ENCODE data around the gene ADGB. TPM values are rescaled to one million over a fixed set of nuclear protein-coding genes. Genes with fewer than 3 reads are reported as not detected.
"Not testable (repeated sequence)": the region's sequence is repeated elsewhere in the genome, so short reads cannot be mapped to it uniquely, and the experiment has no call there.

Gene ADGB
- polyA plus RNA-seq, 6 donors from 2014 or later: not detected

DNA sequence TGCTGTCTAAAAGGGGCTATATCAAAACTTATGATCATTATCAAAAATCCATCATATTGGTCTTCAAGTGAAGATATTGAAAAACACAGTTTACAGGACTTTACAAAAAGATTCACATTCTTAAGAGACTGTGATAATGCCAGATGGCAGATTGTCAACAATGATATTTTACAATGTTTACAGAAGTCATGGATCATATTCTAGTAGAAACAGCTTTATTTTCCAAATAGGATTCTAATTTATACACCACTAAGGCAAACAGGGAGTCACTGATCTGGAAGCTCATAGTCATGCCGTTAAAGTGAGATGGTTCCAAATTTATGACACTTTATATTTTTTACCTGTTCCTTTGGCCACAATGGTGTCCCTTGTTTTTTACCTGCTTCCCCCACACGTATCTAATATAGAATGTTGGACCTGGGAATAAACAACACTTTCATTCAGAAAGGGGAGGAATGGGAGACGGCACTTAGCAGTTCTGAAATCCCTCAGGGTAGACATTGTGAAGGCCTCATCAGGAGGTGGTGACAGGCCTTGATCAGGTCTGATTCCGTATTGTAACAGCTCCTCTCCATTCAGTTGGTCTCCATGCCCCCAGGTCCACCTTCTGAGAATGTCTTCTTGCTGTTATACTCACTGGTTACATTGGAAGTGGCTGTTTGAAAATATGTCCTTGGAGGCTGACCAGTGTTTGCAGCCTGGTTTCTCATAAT is 228.6 kb downstream of the ADGB start:
- no peaks in the 10 kb centered on the region for H3K9me3 Mint-ChIP-seq
- H3K36me3 Mint-ChIP-seq: no peaks in the 10 kb centered on the region
- no peak overlapping the region for H3K4me3 Mint-ChIP-seq
- H3K27me3 Mint-ChIP-seq: peaks cover 4 to 7% (median 7%) of the 10 kb centered on the region in 3 donors
- no peaks in the 10 kb centered on the region for H3K4me1 Mint-ChIP-seq
- H3K27ac Mint-ChIP-seq: no peak overlapping the region
- DNase-seq: no peak
- ATAC-seq (ENCODE audit: low read depth in 2 of 2): no peak

DNA sequence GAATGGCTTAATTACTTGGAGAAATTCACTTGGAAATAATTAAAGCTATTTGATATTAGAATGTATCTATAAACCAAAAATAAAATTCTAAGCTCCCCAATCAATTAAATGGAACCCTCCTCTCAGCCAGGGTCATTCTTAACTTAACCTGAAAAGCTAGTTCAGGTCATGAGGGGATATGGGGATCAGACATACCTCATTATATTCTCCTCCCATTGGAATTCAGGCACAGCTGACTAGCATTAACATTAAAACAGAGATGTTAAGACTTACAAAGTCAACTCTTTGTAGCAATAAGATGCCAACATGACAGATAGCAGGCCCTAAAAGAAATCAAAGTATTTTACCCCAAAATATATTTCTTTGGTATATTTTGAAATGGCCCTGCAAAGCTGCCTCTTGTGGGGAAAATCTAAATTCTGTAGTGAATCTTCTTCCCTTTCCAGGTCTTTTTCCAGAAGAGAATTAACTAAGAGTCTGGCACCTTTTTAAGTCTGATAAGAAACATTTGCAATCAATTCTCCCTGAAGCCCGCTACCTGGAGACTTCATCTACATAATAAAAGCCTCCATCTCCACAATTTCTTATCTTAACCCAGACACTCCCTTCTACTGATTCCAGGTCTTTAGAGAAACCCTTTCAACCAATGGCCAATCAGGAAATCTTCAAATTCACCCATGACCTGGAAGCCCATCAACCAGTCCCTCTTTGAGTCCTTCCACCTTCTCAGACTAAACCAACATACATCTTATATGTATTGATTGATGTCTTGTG is 231.2 kb downstream of the ADGB start:
- Mint-ChIP-seq H3K36me3 (no peaks in the 10 kb centered on the region), H3K9me3 (no peaks in the 10 kb centered on the region), H3K27ac (no peak overlapping the region), H3K4me1 (no peaks in the 10 kb centered on the region), H3K27me3 (peaks cover 7% of the 10 kb centered on the region in 3 donors), H3K4me3 (no peak overlapping the region)
- ATAC-seq (ENCODE audit: low read depth in 2 of 2) (no peak), DNase-seq (no peak)

DNA sequence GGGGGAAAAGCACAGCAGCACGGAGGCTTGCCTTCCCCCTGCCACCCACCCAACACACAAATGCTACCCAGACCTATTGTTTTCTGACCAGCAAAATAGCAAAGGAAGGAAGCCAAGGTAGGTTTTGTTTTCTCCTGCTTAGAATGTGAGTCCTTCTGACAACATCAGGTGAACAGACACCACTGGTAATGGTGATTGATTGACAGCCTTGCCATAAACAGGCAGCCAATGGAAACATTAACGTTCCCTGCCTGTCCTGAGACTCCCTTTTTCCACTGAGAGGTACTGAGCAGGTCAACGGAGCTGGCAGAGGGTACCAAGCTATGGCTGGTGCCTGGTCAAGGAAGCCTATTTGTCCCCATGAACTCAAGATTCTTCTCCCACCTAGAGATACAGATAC is 234.4 kb downstream of the ADGB start:
- DNase-seq (no peak), ATAC-seq (ENCODE audit: low read depth in 2 of 2) (no peak)
- Mint-ChIP-seq H3K4me1 (no peaks in the 10 kb centered on the region), H3K27ac (no peak overlapping the region), H3K9me3 (no peaks in the 10 kb centered on the region), H3K4me3 (no peak overlapping the region), H3K36me3 (no peaks in the 10 kb centered on the region), H3K27me3 (peaks cover 7% of the 10 kb centered on the region in 3 donors)

DNA sequence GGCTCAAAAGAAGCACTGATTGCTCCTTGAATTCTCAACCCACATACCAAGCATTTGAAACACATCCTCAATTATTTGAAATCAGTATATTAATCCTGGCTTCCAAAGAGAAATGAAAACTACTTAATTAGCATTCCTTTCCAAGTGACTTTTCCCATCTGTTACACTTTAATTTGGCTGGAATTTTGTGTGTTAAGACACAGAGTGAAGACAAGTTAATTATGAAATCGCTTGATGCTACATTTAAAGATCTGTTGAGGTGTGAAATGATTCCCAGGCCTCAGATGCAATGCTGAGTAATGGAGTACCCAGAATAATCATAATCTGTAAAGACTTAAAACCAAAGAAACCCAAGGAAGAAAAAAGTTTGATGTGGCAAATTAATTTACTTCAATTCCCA is 241.4 kb downstream of the ADGB start:
- Mint-ChIP-seq H3K4me3 (no peak overlapping the region), H3K36me3 (no peaks in the 10 kb centered on the region), H3K9me3 (peaks cover 0 to 8% (median 2%) of the 10 kb centered on the region in 7 donors), H3K27ac (no peak overlapping the region), H3K27me3 (no peaks in the 10 kb centered on the region), H3K4me1 (no peaks in the 10 kb centered on the region)
- DNase-seq: no peak
- no peak for ATAC-seq (ENCODE audit: low read depth in 2 of 2)

DNA sequence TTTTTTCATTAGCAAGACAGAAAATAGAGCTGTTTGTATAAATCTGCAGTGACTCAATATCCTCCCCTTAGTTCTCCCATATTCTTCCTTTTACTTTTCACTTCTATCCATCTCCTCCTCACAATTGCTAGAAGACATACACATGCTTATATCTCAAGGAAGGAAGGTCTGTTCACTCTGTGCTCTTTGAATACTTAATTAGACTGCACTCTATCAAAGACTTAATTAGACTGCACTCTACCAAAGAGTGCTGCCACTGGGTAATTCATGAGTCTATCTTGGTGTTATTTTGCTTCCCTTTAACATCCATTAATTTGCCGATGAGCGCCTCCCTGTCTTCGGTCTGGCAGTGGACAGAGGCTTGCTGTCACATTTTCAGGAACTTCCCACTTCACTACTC is 241.9 kb downstream of the ADGB start:
- DNase-seq: no peak
- H3K9me3 Mint-ChIP-seq: peaks cover 0 to 10% (median 2%) of the 10 kb centered on the region in 7 donors
- H3K36me3 Mint-ChIP-seq: no peaks in the 10 kb centered on the region
- ATAC-seq (ENCODE audit: low read depth in 2 of 2): no peak
- no peak overlapping the region for H3K27ac Mint-ChIP-seq
- no peaks in the 10 kb centered on the region for H3K27me3 Mint-ChIP-seq
- H3K4me1 Mint-ChIP-seq: no peaks in the 10 kb centered on the region
- no peak overlapping the region for H3K4me3 Mint-ChIP-seq

DNA sequence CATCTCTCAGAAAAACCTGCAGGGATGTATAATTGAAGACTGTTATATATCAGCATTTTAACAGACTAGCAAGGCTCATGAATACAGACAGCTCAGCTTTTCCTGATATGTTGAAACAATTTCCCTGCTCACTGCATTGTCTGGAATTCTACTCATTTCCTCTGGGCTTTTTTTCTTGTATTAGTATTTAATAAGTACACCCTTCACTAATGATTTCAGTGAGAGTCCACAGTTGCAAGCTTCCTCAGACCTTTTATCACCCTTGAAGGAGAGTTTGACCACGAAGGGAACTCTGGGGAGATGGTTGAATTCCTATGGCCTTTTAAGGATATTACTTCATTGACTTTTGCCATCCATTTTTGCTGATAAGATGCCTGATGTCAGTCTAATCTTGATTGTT is 248.7 kb downstream of the ADGB start:
- no peaks in the 10 kb centered on the region for H3K4me1 Mint-ChIP-seq
- no peak for ATAC-seq (ENCODE audit: low read depth in 2 of 2)
- DNase-seq: no peak

DNA sequence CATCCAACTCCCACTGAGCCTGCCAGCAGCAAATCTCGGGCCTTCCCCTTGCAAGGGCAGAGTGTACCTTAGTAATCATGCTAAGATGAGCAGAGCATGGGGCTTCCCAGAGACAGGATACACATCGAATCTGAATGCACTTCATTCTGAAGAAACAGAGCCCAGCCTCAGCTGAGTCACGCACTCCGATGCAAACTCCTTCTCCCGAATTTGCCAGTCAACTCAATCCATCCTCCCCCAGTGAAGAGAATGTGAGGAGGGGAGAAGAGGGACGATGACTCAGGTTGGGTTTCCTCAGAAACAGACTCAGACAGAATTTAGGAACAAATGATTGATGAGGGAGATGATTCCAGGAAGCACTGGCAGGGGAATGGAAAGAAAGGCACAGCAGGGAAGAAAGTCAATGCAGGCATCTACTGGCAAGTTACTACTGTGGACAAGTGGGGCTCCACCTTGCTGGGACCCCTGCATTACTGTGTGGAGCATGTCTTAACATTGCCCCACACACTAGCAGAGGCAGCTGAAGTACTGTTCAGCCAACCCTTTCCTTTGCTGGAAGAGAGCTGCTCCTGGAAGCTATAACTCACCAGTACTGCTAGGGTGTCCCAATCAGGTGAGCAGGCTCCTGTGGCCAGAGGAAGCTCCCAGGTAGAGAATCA is 251.6 kb downstream of the ADGB start:
- Mint-ChIP-seq H3K4me3 (peak overlapping the region in 2 of 8 donors; percentile 31 to 56), H3K4me1 (no peaks in the 10 kb centered on the region), H3K9me3 (peaks cover 0 to 14% (median 3%) of the 10 kb centered on the region in 7 donors), H3K27ac (peak overlapping the region in 1 of 6 donors; percentile 16), H3K27me3 (peaks cover 0 to 5% (median 0%) of the 10 kb centered on the region in 3 donors), H3K36me3 (no peaks in the 10 kb centered on the region)
- DNase-seq (no peak), ATAC-seq (ENCODE audit: low read depth in 2 of 2) (no peak)

More for the DNA sequence above, 248.7 kb downstream of the ADGB start:
- H3K36me3 Mint-ChIP-seq: no peaks in the 10 kb centered on the region
- no peak overlapping the region for H3K4me3 Mint-ChIP-seq
- peaks cover 0 to 22% (median 2%) of the 10 kb centered on the region in 7 donors for H3K9me3 Mint-ChIP-seq
- no peaks in the 10 kb centered on the region for H3K27me3 Mint-ChIP-seq
- H3K27ac Mint-ChIP-seq: no peak overlapping the region

DNA sequence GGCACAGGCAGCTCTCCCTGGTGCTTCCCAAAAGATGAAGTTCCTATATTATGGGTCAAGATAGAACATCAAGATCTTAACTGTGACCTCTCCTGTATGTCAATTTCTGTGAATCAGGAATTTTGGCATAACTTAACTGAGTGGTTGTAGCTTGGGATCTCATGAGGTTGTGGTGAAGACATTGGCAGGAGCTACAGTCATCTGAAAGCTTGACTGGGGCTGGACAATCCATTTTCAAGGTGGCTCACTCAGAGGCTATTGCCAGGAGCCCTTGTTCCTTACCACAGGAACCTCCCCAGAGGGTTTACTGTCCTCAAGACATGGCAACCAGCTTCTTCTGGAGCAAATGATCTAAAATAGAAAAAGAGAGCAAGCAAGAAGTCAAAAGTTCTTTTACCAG is 252.2 kb downstream of the ADGB start:
- Mint-ChIP-seq H3K27ac (no peak overlapping the region), H3K4me3 (peak overlapping the region in 1 of 8 donors; percentile 56), H3K27me3 (peaks cover 0 to 5% (median 0%) of the 10 kb centered on the region in 3 donors), H3K36me3 (no peaks in the 10 kb centered on the region), H3K4me1 (no peaks in the 10 kb centered on the region), H3K9me3 (peaks cover 0 to 8% (median 2%) of the 10 kb centered on the region in 7 donors)
- ATAC-seq (ENCODE audit: low read depth in 2 of 2): no peak
- DNase-seq: no peak

DNA sequence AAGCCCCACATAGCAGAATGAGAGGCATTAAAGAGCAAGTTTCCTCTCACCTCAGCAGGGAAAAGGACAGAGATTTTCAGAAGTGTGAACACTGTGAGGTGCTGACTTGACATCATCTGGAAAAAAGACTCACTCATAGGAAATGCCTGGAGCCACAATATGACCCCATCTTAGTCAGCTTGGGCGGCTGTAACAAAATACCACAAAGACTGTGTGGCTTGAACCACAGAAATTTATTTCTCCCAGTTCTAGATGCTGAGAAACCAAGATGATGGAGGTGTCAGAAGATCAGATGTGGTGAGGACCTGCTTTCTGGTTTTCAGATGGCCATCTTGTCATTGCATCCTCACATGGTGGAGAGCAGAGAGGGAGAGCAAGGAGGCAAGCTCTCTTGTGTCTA is 253.1 kb downstream of the ADGB start:
- H3K4me3 Mint-ChIP-seq: no peak overlapping the region
- H3K4me1 Mint-ChIP-seq: no peaks in the 10 kb centered on the region
- no peak for ATAC-seq (ENCODE audit: low read depth in 2 of 2)
- no peaks in the 10 kb centered on the region for H3K36me3 Mint-ChIP-seq
- no peak for DNase-seq
- peaks cover 0 to 3% (median 0%) of the 10 kb centered on the region in 7 donors for H3K9me3 Mint-ChIP-seq
- H3K27me3 Mint-ChIP-seq: peaks cover 0 to 5% (median 0%) of the 10 kb centered on the region in 3 donors
- H3K27ac Mint-ChIP-seq: peak overlapping the region in 1 of 6 donors; percentile 66

DNA sequence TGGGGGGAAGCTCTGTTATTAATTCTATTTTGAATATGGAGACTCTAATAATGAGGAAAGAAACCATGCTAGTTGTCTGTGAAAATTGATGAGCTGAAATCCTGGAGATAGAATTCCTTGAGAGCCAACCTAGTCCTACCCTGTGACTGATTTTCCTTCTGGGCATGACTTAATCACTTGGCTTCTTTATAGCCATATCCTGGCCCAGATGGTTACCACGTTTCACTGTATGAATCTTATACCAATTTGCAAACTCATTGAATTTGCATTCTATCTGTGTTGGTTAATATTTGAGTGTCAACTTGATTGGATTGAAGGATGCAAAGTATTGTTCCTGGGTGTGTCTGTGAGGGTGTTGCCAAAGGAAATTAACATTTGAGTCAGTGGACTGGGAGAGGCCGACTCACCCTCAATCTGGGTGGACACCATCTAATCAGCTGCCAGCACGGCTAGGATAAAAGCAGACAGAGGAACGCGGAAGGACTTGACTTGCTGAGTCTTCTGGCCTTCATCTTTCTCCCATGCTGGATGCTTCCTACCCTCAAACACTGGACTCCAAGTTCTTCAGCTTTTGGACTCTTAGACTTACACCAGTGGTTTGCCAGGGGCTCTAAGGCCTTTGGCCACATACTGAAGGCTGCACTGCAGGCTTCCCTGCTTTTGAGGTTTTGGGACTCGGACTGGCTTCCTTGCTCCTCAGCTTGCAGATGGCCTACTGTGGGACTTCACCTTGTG is 255.9 kb downstream of the ADGB start:
- peaks cover 0 to 10% (median 0%) of the 10 kb centered on the region in 3 donors for H3K27me3 Mint-ChIP-seq
- DNase-seq; H3K36me3 Mint-ChIP-seq; H3K27ac Mint-ChIP-seq; H3K4me3 Mint-ChIP-seq; ATAC-seq (ENCODE audit: low read depth in 2 of 2); H3K9me3 Mint-ChIP-seq; H3K4me1 Mint-ChIP-seq: not testable (repeated sequence)

DNA sequence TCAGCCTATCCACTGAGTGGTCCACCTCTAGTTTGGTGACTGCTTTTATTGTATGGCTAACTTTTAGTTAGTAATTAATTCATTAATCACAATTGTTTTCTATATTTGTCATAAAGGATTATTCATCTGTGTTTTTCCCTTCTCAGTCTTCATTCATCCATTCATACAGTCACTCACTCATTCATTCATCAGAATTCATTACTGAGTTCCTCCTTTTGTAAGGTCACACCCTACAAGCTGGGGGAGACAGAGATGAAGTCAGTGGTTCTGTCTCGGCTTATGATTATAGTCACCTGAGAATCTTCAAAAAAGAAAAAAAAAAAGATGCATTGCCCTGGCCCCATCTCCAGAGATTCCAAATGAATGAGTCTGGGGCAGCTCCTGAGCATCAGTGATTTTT is 257.1 kb downstream of the ADGB start:
- ATAC-seq (ENCODE audit: low read depth in 2 of 2): no peak
- H3K36me3 Mint-ChIP-seq: no peaks in the 10 kb centered on the region
- H3K9me3 Mint-ChIP-seq: peaks cover 0 to 8% (median 2%) of the 10 kb centered on the region in 7 donors
- DNase-seq: no peak
- H3K4me1 Mint-ChIP-seq: peaks cover 0 to 4% (median 2%) of the 10 kb centered on the region in 3 donors
- peak overlapping the region in 1 of 8 donors; percentile 21 for H3K4me3 Mint-ChIP-seq
- H3K27ac Mint-ChIP-seq: no peak overlapping the region
- peaks cover 0 to 10% (median 0%) of the 10 kb centered on the region in 3 donors for H3K27me3 Mint-ChIP-seq

DNA sequence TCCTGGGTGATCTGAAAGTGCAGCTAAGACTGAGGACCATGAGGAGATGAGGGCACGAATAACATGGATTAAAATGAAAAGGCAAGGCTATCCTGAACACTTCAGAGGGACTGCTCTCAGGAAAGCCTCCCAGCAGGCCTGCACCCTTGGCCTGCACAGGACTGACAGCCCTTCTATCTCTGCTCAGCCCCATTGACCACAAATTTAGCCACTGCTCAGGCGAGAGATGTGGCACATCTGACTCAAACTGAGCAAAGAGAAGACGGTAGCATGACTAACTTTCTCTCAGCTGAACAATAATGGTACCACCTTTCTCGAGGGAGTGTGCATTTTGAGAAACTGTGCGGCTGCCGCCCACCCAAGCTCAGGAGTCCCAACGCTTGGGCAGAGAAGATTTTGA is 257.5 kb downstream of the ADGB start:
- peaks cover 0 to 8% (median 2%) of the 10 kb centered on the region in 7 donors for H3K9me3 Mint-ChIP-seq
- H3K27me3 Mint-ChIP-seq: peaks cover 0 to 10% (median 0%) of the 10 kb centered on the region in 3 donors
- peak overlapping the region in 1 of 6 donors; percentile 3 for H3K27ac Mint-ChIP-seq
- peak overlapping the region in 1 of 8 donors; percentile 21 for H3K4me3 Mint-ChIP-seq
- peaks cover 0 to 4% (median 2%) of the 10 kb centered on the region in 3 donors for H3K4me1 Mint-ChIP-seq
- ATAC-seq (ENCODE audit: low read depth in 2 of 2) (no peak), DNase-seq (no peak)
- H3K36me3 Mint-ChIP-seq: no peaks in the 10 kb centered on the region
